Neural cell (in vitro differentiated cells): ENCODE data around the gene DDA1. TPM values are rescaled to one million over a fixed set of nuclear protein-coding genes. Genes with fewer than 3 reads are reported as not detected.

ENCODE experiments used
- H2AFZ ChIP-seq: fragments of 200-600, 300-800 bp; sonication (generic), shearing (Covaris generic); 2 replicates; pipeline ENCODE4 v1.6.0; 2014; ENCODE audit warnings: low read depth, mild to moderate bottlenecking, antibody characterized with exemption, low read length, moderate library complexity
- H3F3A ChIP-seq: fragments of 200-600 bp; shearing (Covaris generic); 2 replicates; pipeline ENCODE4 v1.6.1; 2016; ENCODE audit warnings: mild to moderate bottlenecking, moderate library complexity, mixed read lengths, antibody characterized with exemption, low read length; ENCODE audit not compliant: insufficient read depth, poor library complexity, severe bottlenecking
- H3K27ac ChIP-seq: fragments of 200-600, 300-800 bp; sonication (generic), shearing (Covaris generic); 2 replicates; pipeline ENCODE4 v1.5.1; 2014; ENCODE audit warnings: mild to moderate bottlenecking, low read length, moderate library complexity
- H3K27me3 ChIP-seq: fragments of 300-800, 200-600 bp; sonication (generic), shearing (Covaris generic); 2 replicates; pipeline ENCODE4 v1.6.0; 2014; ENCODE audit warnings: mild to moderate bottlenecking, low read depth, low read length, moderate library complexity; ENCODE audit not compliant: insufficient read depth
- H3K36me3 ChIP-seq: fragments of 300-800, 200-600 bp; sonication (generic), shearing (Covaris generic); 2 replicates; pipeline ENCODE4 v1.5.1; 2014; ENCODE audit warnings: mild to moderate bottlenecking, antibody characterized with exemption, low read length, moderate library complexity; ENCODE audit not compliant: insufficient read depth
- H3K4me2 ChIP-seq: fragments of 300-800, 200-600 bp; sonication (generic), shearing (Covaris generic); 2 replicates; pipeline ENCODE4 v1.6.0; 2014; ENCODE audit warnings: mild to moderate bottlenecking, low read length
- H3K4me3 ChIP-seq: fragments of 300-800, 200-600 bp; sonication (generic), shearing (Covaris generic); 2 replicates; pipeline ENCODE4 v1.5.1; 2014; ENCODE audit warnings: mild to moderate bottlenecking, low read length, moderate library complexity
- H3K79me2 ChIP-seq: fragments of 200-600 bp; shearing (Covaris generic); replicated peaks from 2 replicates; pipeline ENCODE4 v1.6.0; 2014; ENCODE audit warnings: mild to moderate bottlenecking, low read length, moderate library complexity; ENCODE audit not compliant: insufficient read depth
- H3K9ac ChIP-seq: fragments of 300-800, 200-600 bp; sonication (generic), shearing (Covaris generic); 2 replicates; pipeline ENCODE4 v1.6.1; 2016; ENCODE audit warnings: mild to moderate bottlenecking, low read length, mixed read lengths
- H3K9me2 ChIP-seq: fragments of 200-600 bp; shearing (Covaris generic); 2 replicates; pipeline ENCODE4 v1.6.1; 2016; ENCODE audit warnings: mild to moderate bottlenecking, low read length, mixed read lengths; ENCODE audit not compliant: insufficient read depth
- H3K9me3 ChIP-seq: fragments of 200-600, 300-800 bp; sonication (generic), shearing (Covaris generic); 2 replicates; pipeline ENCODE4 v1.6.1; 2016; ENCODE audit warnings: mild to moderate bottlenecking, mixed run types, low read length, moderate library complexity, mixed read lengths
- H4K20me1 ChIP-seq: fragments of 200-600 bp; shearing (Covaris generic); 2 replicates; pipeline ENCODE4 v1.6.1; 2016; ENCODE audit warnings: mild to moderate bottlenecking, mixed run types; ENCODE audit not compliant: insufficient read depth
- EP300 ChIP-seq: fragments of 450-650 bp; conservative IDR thresholded peaks from 2 replicates; pipeline ENCODE4 v1.6.1; 2014; ENCODE audit warnings: antibody characterized with exemption, mild to moderate bottlenecking, moderate library complexity; ENCODE audit not compliant: poor library complexity, severe bottlenecking
- EZH2 ChIP-seq: fragments of 200-600, 300-800 bp; shearing (Covaris generic), sonication (generic); IDR thresholded peaks from 2 replicates; pipeline ENCODE4 v1.6.1; 2014; ENCODE audit warnings: antibody characterized with exemption, low read length, borderline replicate concordance, mild to moderate bottlenecking; ENCODE audit not compliant: insufficient read depth, poor library complexity, severe bottlenecking
- MXI1 ChIP-seq: fragments of 450-650 bp; conservative IDR thresholded peaks from 2 replicates; pipeline ENCODE4 v1.6.1; 2014; ENCODE audit warnings: antibody characterized with exemption, mild to moderate bottlenecking; ENCODE audit not compliant: poor library complexity, severe bottlenecking
- POLR2AphosphoS5 ChIP-seq: IDR thresholded peaks from 2 replicates; pipeline ENCODE4 v1.6.1; 2012
- RAD21 ChIP-seq: fragments of 450-650 bp; conservative IDR thresholded peaks from 2 replicates; pipeline ENCODE4 v1.6.1; 2014; ENCODE audit warnings: antibody characterized with exemption, mild to moderate bottlenecking, moderate library complexity
- SMC3 ChIP-seq: fragments of 450-650 bp; conservative IDR thresholded peaks from 2 replicates; pipeline ENCODE4 v1.6.1; 2014; ENCODE audit warnings: antibody characterized with exemption, mild to moderate bottlenecking, moderate library complexity; ENCODE audit not compliant: poor library complexity
- TAF1 ChIP-seq: IDR thresholded peaks from 2 replicates; pipeline ENCODE4 v1.6.1; 2012; ENCODE audit warnings: low read depth
- polyA plus RNA-seq: library from polyadenylated mRNA; depleted of rRNA; stranded (reverse); fragments of >200 nt; gene quantifications from 2 replicates; pipeline ENCODE4 v1.2.3, GENCODE V29; 2014
- TF ChIP-seq, protein P1 (sequence below): fragments of 450-650 bp; IDR thresholded peaks from 2 replicates; pipeline ENCODE4 v1.5.1; 2014; ENCODE audit warnings: antibody characterized with exemption, mild to moderate bottlenecking, moderate library complexity; ENCODE audit not compliant: poor library complexity, severe bottlenecking
- TF ChIP-seq, protein P2 (sequence below): IDR thresholded peaks from 2 replicates; pipeline ENCODE4 v1.6.1; 2012; ENCODE audit warnings: borderline replicate concordance

The DDA1 gene
- polyA plus RNA-seq, 1 donor from 2014 or later, result 25.4 TPM

DNA sequence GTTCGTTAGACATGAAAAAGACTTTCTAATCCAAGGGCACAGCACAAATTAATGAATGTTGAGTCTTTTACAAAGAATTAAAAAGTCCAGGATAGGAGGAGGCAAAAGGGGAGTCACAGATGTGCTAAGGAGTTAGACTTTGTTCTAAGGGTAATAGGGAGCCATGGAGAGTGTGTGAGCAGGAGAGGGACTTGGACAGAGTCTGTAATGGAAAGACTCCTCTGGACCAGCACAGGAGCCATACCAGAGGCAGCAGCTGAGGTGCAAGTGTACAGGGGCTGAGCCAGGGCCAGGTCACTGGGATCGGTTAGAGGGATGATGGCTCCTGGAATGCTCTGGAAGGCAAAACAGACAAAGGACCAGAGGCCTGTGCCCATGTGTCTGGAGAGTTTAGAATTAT lies 38.5 kb downstream of the DDA1 start:
- Histone ChIP-seq H2AFZ (no peak overlapping the region), H3K4me3 (no peak overlapping the region), H4K20me1 (no peaks in the 10 kb centered on the region), H3K9me3 (no peaks in the 10 kb centered on the region), H3K27ac (no peak overlapping the region), H3K27me3 (no peaks in the 10 kb centered on the region), H3K36me3 (no peaks in the 10 kb centered on the region), H3K79me2 (no peaks in the 10 kb centered on the region), H3F3A (no peaks in the 10 kb centered on the region), H3K4me2 (no peak overlapping the region), H3K9ac (no peak overlapping the region), H3K9me2 (no peaks in the 10 kb centered on the region)
- TF ChIP-seq EZH2, result no peak
- no peak for TF ChIP-seq EP300
- TF ChIP-seq POLR2AphosphoS5, result no peak
- TF ChIP-seq MXI1, result no peak
- TF ChIP-seq, protein P1, sequence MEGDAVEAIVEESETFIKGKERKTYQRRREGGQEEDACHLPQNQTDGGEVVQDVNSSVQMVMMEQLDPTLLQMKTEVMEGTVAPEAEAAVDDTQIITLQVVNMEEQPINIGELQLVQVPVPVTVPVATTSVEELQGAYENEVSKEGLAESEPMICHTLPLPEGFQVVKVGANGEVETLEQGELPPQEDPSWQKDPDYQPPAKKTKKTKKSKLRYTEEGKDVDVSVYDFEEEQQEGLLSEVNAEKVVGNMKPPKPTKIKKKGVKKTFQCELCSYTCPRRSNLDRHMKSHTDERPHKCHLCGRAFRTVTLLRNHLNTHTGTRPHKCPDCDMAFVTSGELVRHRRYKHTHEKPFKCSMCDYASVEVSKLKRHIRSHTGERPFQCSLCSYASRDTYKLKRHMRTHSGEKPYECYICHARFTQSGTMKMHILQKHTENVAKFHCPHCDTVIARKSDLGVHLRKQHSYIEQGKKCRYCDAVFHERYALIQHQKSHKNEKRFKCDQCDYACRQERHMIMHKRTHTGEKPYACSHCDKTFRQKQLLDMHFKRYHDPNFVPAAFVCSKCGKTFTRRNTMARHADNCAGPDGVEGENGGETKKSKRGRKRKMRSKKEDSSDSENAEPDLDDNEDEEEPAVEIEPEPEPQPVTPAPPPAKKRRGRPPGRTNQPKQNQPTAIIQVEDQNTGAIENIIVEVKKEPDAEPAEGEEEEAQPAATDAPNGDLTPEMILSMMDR, result no peak
- TF ChIP-seq TAF1, result no peak
- no peak for TF ChIP-seq RAD21
- TF ChIP-seq, protein P2, sequence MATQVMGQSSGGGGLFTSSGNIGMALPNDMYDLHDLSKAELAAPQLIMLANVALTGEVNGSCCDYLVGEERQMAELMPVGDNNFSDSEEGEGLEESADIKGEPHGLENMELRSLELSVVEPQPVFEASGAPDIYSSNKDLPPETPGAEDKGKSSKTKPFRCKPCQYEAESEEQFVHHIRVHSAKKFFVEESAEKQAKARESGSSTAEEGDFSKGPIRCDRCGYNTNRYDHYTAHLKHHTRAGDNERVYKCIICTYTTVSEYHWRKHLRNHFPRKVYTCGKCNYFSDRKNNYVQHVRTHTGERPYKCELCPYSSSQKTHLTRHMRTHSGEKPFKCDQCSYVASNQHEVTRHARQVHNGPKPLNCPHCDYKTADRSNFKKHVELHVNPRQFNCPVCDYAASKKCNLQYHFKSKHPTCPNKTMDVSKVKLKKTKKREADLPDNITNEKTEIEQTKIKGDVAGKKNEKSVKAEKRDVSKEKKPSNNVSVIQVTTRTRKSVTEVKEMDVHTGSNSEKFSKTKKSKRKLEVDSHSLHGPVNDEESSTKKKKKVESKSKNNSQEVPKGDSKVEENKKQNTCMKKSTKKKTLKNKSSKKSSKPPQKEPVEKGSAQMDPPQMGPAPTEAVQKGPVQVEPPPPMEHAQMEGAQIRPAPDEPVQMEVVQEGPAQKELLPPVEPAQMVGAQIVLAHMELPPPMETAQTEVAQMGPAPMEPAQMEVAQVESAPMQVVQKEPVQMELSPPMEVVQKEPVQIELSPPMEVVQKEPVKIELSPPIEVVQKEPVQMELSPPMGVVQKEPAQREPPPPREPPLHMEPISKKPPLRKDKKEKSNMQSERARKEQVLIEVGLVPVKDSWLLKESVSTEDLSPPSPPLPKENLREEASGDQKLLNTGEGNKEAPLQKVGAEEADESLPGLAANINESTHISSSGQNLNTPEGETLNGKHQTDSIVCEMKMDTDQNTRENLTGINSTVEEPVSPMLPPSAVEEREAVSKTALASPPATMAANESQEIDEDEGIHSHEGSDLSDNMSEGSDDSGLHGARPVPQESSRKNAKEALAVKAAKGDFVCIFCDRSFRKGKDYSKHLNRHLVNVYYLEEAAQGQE, result no peak
- no peak for TF ChIP-seq SMC3

DNA sequence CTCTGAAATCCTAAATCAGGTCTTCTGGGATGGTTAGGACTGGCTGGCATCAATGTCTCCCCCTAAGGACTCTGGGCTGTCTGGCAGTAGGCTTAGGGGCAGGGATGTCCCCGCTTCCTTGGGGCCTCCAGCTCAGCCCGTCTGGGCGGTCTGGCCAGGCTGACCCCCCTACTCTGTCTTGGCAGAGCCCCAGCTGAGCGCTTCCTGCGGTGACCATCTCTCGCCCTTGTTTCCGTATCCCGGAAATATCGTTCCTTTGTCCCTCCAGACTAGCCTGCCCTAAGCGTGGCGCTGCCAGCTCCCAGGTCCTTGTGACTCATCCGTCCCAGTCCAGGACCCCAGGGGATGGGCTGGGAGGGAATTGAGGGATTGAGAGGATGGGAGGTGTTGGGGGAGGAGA lies 39.3 kb downstream of the DDA1 start:
- Histone ChIP-seq H3K4me3 (no peak overlapping the region), H3K9ac (no peak overlapping the region), H3K27ac (no peak overlapping the region)

More for the DNA sequence above, 39.3 kb downstream of the DDA1 start:
- Histone ChIP-seq H3K79me2 (no peaks in the 10 kb centered on the region), H3K27me3 (no peaks in the 10 kb centered on the region), H3K4me2 (no peak overlapping the region), H3K9me2 (no peaks in the 10 kb centered on the region), H4K20me1 (no peaks in the 10 kb centered on the region), H3K9me3 (no peaks in the 10 kb centered on the region), H3K36me3 (no peaks in the 10 kb centered on the region), H3F3A (no peaks in the 10 kb centered on the region), H2AFZ (no peak overlapping the region)
- TF ChIP-seq SMC3 (no peak), TAF1 (no peak), POLR2AphosphoS5 (no peak), MXI1 (no peak)
- TF ChIP-seq, protein P2, result no peak
